GM12892 (cell line): Measurements from ENCODE around the gene CEP120.

Experiments
- POLR2A ChIP-seq: IDR thresholded peaks from 2 replicates; pipeline ENCODE4 v1.6.1; 2011; ENCODE audit warnings: low read depth, low read length, control low read depth
- POLR2AphosphoS5 ChIP-seq: IDR thresholded peaks from 2 replicates; pipeline ENCODE4 v1.6.1; 2011; ENCODE audit warnings: low read depth, low read length, control low read depth
- TAF1 ChIP-seq: IDR thresholded peaks from 2 replicates; pipeline ENCODE4 v1.6.1; 2011; ENCODE audit warnings: low read depth, mild to moderate bottlenecking, control low read depth, low read length, borderline replicate concordance

GRCh38 chr5:123303802-123304201, 119.4 kb downstream of the CEP120 start:
- TF ChIP-seq TAF1 (no peak), POLR2A (no peak), POLR2AphosphoS5 (no peak)
